Osteocyte (in vitro differentiated cells): ENCODE results near the gene EFS. TPM values are rescaled to one million over a fixed set of nuclear protein-coding genes. Genes with fewer than 3 reads are reported as not detected.

Source experiments
- DNase-seq: peaks from one replicate; pipeline ENCODE4 v3.0.0; 2021; ENCODE audit warnings: mixed read lengths; ENCODE audit not compliant: unreplicated experiment; ENCODE audit errors: extremely low spot score
- H3K27ac Mint-ChIP-seq: one replicate; pipeline ENCODE4 v1.8.0; 2021; ENCODE audit warnings: mild to moderate bottlenecking, mixed read lengths; ENCODE audit not compliant: unreplicated experiment
- H3K27me3 Mint-ChIP-seq: one replicate; pipeline ENCODE4 v1.8.0; 2021; ENCODE audit warnings: mixed read lengths; ENCODE audit not compliant: unreplicated experiment
- H3K36me3 Mint-ChIP-seq: one replicate; pipeline ENCODE4 v1.8.0; 2021; ENCODE audit warnings: mixed read lengths; ENCODE audit not compliant: unreplicated experiment
- H3K4me1 Mint-ChIP-seq: one replicate; pipeline ENCODE4 v1.8.0; 2021; ENCODE audit warnings: mixed read lengths; ENCODE audit not compliant: unreplicated experiment
- H3K4me3 Mint-ChIP-seq: one replicate; pipeline ENCODE4 v1.8.0; 2021; ENCODE audit warnings: mild to moderate bottlenecking, moderate library complexity, mixed read lengths; ENCODE audit not compliant: unreplicated experiment
- H3K9me3 Mint-ChIP-seq: one replicate; pipeline ENCODE4 v1.8.0; 2021; ENCODE audit warnings: mixed read lengths; ENCODE audit not compliant: unreplicated experiment
- total RNA-seq: library from RNA; stranded (reverse); gene quantifications from 2 replicates; pipeline ENCODE4 v1.2.1, GENCODE V29; 2021
- TF ChIP-seq, protein P1 (sequence below): fragments of 200-600 bp; sonication (generic); IDR thresholded peaks from 2 replicates; pipeline ENCODE4 v1.5.0; 2021; ENCODE audit warnings: antibody characterized with exemption, mild to moderate bottlenecking, moderate library complexity

Gene EFS
- total RNA-seq, 1 donor from 2014 or later: 31.9 TPM

DNA sequence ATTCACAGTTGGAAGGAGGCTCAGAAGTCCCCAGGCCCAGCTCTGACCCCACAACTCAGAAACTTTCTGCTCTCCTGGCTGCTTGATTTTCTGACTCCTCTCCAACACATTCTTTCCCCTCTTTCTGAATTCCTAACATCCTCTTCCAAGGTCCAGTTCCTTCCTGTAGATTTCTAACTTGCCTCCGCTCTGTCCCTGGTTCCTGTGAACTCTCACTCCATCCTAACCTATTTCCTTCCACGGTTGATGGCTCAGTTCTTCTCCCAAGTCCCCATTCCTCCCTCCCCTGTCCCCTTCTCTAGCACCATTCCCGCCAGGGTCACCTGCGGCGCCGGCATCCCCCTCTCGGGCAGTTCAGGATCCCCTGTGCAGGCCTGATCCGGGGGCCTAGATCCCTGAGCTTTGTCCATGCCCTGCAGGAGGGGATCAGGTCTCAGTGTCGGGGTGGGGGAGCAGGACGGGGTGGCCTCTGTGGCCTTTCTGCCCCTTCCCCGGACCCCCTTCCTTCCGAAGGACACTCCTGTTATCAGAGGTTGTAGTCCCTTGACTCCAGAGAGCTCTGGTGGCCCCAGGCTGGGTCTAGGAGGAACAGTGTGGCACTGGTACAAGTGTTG lies 6.3 kb downstream of the EFS start:
- Mint-ChIP-seq H3K9me3 (no peaks in the 10 kb centered on the region), H3K4me1 (peaks cover 13% of the 10 kb centered on the region), H3K27me3 (no peaks in the 10 kb centered on the region), H3K4me3 (no peak overlapping the region), H3K36me3 (peaks cover 18% of the 10 kb centered on the region), H3K27ac (no peak overlapping the region)
- TF ChIP-seq, protein P1, sequence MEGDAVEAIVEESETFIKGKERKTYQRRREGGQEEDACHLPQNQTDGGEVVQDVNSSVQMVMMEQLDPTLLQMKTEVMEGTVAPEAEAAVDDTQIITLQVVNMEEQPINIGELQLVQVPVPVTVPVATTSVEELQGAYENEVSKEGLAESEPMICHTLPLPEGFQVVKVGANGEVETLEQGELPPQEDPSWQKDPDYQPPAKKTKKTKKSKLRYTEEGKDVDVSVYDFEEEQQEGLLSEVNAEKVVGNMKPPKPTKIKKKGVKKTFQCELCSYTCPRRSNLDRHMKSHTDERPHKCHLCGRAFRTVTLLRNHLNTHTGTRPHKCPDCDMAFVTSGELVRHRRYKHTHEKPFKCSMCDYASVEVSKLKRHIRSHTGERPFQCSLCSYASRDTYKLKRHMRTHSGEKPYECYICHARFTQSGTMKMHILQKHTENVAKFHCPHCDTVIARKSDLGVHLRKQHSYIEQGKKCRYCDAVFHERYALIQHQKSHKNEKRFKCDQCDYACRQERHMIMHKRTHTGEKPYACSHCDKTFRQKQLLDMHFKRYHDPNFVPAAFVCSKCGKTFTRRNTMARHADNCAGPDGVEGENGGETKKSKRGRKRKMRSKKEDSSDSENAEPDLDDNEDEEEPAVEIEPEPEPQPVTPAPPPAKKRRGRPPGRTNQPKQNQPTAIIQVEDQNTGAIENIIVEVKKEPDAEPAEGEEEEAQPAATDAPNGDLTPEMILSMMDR: no peak
- DNase-seq: peak; percentile 83

DNA sequence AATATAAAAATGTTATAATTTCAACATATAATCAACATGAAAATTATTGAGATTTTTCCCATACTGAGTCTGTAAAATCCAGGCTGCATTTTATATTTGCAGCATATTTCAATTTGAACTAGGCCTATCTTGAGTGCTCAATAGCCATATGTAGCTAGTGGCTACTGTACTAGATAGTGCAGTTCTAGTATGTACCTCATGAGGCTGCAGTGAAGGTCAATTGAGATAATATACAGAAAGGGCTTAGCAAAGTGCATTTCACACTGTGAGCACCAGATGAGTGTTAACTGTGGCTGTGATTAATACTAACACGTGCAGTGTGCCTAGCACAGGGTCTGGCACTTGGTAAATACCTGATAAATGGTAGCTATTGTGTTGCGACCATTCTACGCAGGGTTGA lies 6.9 kb downstream of the EFS start:
- H3K27me3 Mint-ChIP-seq: no peaks in the 10 kb centered on the region
- peaks cover 12% of the 10 kb centered on the region for H3K4me1 Mint-ChIP-seq
- TF ChIP-seq, protein P1: no peak
- peak; percentile 21 for DNase-seq
- no peak overlapping the region for H3K27ac Mint-ChIP-seq
- H3K9me3 Mint-ChIP-seq: no peaks in the 10 kb centered on the region
- peaks cover 18% of the 10 kb centered on the region for H3K36me3 Mint-ChIP-seq
- H3K4me3 Mint-ChIP-seq: no peak overlapping the region

DNA sequence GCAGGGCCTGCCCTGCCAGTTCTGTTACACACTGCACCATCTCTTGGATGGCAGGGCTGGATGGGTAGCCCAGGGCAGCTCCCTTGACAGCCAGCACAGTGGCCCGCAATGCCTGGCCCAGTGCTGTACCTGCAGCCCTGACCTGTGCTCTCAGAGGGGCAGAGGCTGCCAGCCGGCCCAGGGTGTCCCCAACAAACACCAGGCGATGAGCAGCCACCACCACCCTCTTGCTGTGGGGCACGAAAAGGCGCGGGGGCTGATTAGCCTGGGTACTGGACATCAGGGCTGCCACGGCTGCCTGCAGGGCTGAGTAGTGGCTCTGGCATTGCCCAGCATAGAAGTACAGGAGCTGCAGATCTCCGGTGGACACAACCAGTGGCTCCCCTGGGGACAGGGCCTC lies 7.7 kb downstream of the EFS start:
- no peaks in the 10 kb centered on the region for H3K9me3 Mint-ChIP-seq

DNA sequence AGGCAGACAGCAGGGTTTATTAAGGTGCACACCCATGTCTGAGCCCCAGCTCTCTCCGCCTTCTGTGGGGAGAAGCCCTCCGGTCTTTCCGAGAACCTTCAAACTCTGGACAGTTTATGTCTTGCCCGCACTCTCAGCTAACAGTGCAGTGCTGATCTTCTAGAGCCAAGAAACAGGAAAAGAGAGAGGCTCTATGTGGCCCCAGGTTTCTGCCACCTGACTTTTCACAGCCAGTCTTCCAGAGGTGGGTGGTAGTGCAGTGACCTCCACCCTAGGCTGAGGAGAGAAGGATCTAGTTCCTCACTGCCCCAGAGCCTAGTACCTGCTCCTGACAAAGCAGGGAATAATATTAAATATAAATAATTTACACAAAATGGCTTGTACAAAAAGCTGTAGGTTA lies 8.3 kb downstream of the EFS start:
- Mint-ChIP-seq H3K4me1 (peaks cover 13% of the 10 kb centered on the region), H3K36me3 (peaks cover 18% of the 10 kb centered on the region), H3K4me3 (no peak overlapping the region), H3K27me3 (no peaks in the 10 kb centered on the region), H3K27ac (no peak overlapping the region), H3K9me3 (no peaks in the 10 kb centered on the region)
- DNase-seq: peak; percentile 32
- TF ChIP-seq, protein P1: no peak

More for the DNA sequence above, 7.7 kb downstream of the EFS start:
- Mint-ChIP-seq H3K27ac (no peak overlapping the region), H3K36me3 (peaks cover 18% of the 10 kb centered on the region), H3K4me3 (no peak overlapping the region), H3K4me1 (peaks cover 15% of the 10 kb centered on the region), H3K27me3 (no peaks in the 10 kb centered on the region)
- TF ChIP-seq, protein P1: no peak
- peak; percentile 66 for DNase-seq

DNA sequence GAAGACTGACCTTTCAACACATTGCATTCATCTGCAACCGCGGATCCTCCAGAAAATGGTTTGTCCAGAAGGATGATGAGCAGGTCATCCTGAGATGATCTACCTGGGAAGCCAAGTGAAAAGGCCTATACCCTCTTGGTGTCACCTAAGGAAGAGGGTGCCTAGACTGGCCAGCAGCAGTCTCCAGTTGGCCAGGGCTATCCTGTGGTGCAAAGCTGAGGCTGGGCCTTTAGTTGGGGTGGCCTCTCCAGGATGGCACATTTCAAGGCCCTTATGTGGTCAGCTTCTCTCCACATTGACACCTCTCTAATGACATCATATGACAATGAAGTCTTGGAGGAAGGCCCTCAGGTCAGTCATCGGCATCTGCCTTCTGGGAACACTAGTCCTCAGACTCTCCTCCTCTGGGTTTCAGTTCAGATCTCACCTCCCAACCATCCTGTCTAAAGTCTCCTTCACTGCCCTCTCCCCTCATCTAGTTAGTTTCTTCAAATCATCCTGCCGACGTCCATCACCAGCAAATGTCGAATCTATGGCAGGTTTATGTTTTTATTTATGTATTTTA lies 9.0 kb downstream of the EFS start:
- TF ChIP-seq, protein P1: no peak
- Mint-ChIP-seq H3K36me3 (peaks cover 14% of the 10 kb centered on the region), H3K9me3 (no peaks in the 10 kb centered on the region), H3K27me3 (no peaks in the 10 kb centered on the region), H3K4me1 (peaks cover 10% of the 10 kb centered on the region), H3K4me3 (no peak overlapping the region), H3K27ac (no peak overlapping the region)
- peak; percentile 40 for DNase-seq
